Neural progenitor cell (in vitro differentiated cells): ENCODE results near the gene GAGE12D.
"Not testable (repeated sequence)": the region's sequence is repeated elsewhere in the genome, so short reads cannot be mapped to it uniquely, and the experiment has no call there.

Experiments used
- CTCF ChIP-seq: fragments of 200-600 bp; sonication (generic); IDR thresholded peaks from 2 replicates; pipeline ENCODE4 v1.5.1; 2017; ENCODE audit warnings: antibody characterized with exemption, mild to moderate bottlenecking
- EZH2 ChIP-seq: fragments of 200-600 bp; sonication (generic); IDR thresholded peaks from 2 replicates; pipeline ENCODE4 v1.6.1; 2017; ENCODE audit warnings: antibody characterized with exemption, mild to moderate bottlenecking, moderate library complexity

- TF ChIP-seq EZH2, CTCF: not testable (repeated sequence)
Measured at GRCh38 chrX:49589196-49589595, 47.7 kb downstream of the GAGE12D start, which contains the start of gene GAGE2A.
